Lung (tissue), 12 donors: ENCODE data around the gene ABCA7. TPM values are rescaled to one million over a fixed set of nuclear protein-coding genes. Genes with fewer than 3 reads are reported as not detected.
A peak's percentile ranks its signal among the peaks of the same experiment; 100 is the strongest.

Experiments used
- ATAC-seq: fragments of 200-7000 bp; cut with Tn5 transposase; one replicate; pipeline ENCODE4 v1.9.1; 2020; ENCODE audit warnings: moderate number of reproducible peaks; ENCODE audit not compliant: insufficient read depth, low FRiP score
- DNase-seq, 3 donors: peaks; one replicate each; pipeline ENCODE4 v3.0.0-alpha.2; 2013 to 2017
- H3K27ac ChIP-seq, 2 donors: one replicate each; pipeline ENCODE4 v1.5.1; 2013; ENCODE audit warnings: mild to moderate bottlenecking in 2 of 2, moderate library complexity in 2 of 2, control low read depth in 1 of 2, inconsistent platforms in 1 of 2, low read depth in 1 of 2, low read length in 1 of 2
- H3K27me3 ChIP-seq, 3 donors: one replicate each; pipeline ENCODE4 v1.5.1; 2013; ENCODE audit warnings: low read length in 2 of 3; ENCODE audit not compliant: control insufficient read depth in 3 of 3, insufficient read depth in 3 of 3
- H3K36me3 ChIP-seq, 4 donors: one replicate each; pipeline ENCODE4 v1.5.1; 2013; ENCODE audit warnings: low read length in 4 of 4, mild to moderate bottlenecking in 1 of 4, moderate library complexity in 1 of 4; ENCODE audit not compliant: control insufficient read depth in 4 of 4, insufficient read depth in 4 of 4
- H3K4me1 ChIP-seq, 5 donors: one replicate each; pipeline ENCODE4 v1.5.1; 2013; ENCODE audit warnings: low read length in 5 of 5, mild to moderate bottlenecking in 2 of 5, moderate library complexity in 1 of 5; ENCODE audit not compliant: control insufficient read depth in 5 of 5, insufficient read depth in 5 of 5
- H3K4me3 ChIP-seq: one replicate; pipeline ENCODE4 v1.5.1; 2013; ENCODE audit warnings: mild to moderate bottlenecking, control low read depth, moderate library complexity
- H3K9ac ChIP-seq, 2 donors: one replicate each; pipeline ENCODE4 v1.5.1; 2013; ENCODE audit warnings: low read length in 2 of 2, control low read depth in 1 of 2; ENCODE audit not compliant: insufficient read depth in 1 of 2
- H3K9me3 ChIP-seq, 4 donors: one replicate each; pipeline ENCODE4 v1.5.1; 2013; ENCODE audit warnings: low read length in 3 of 4, mild to moderate bottlenecking in 1 of 4, moderate library complexity in 1 of 4; ENCODE audit not compliant: control insufficient read depth in 4 of 4, insufficient read depth in 3 of 4
- CTCF ChIP-seq: IDR thresholded peaks from 2 replicates; pipeline ENCODE4 v1.5.1; 2012; ENCODE audit warnings: mild to moderate bottlenecking; ENCODE audit errors: control extremely low read depth, extremely low read depth
- WGBS, 2 donors: extraction: QIAGEN DNeasy Blood & Tissue Kit; methylation state at CpG; one replicate each; pipeline ENCODE4 v1.1.7; 2013; 5-methylcytosine and 5-hydroxymethylcytosine counted together
- polyA plus RNA-seq, 2 donors: library from polyadenylated mRNA; stranded (reverse); fragments of 200-250 nt; gene quantifications; one replicate each; pipeline ENCODE4 v1.2.1, GENCODE V29; 2013
- total RNA-seq, 2 donors: library from RNA; depleted of rRNA in 1 of 2; stranded (reverse); fragments of >200 nt in 1 of 2; gene quantifications; one replicate each; pipeline ENCODE4 v1.2.1, GENCODE V29; 2014 to 2021
- donor health status: control.
- donor health status: control.
- donor health status: Bipolar disorder and iron deficiency.
- donor health status: healthy.
- donor health status: DM: yes; HTN: yes; CAD: no.

Gene ABCA7
- total and polyA plus RNA-seq, 4 donors: 20.1 to 54.4 (median 41.7) TPM

GRCh38 chr19:995051-995827 is 44.7 kb upstream of the ABCA7 start:
- no peak overlapping the region for H3K9ac ChIP-seq
- H3K4me3 ChIP-seq: no peak overlapping the region
- ATAC-seq (no peak), DNase-seq (peak in 1 of 3 donors; percentile 32)
- H3K9me3 ChIP-seq: peaks cover 0 to 2% (median 0%) of the 10 kb centered on the region in 4 donors
- H3K27me3 ChIP-seq: peaks cover 0 to 34% (median 33%) of the 10 kb centered on the region in 3 donors
- peaks cover 0 to 10% (median 6%) of the 10 kb centered on the region in 5 donors for H3K4me1 ChIP-seq
- H3K27ac ChIP-seq: no peak overlapping the region
- TF ChIP-seq CTCF: no peak
- peaks cover 0 to 26% (median 0%) of the 10 kb centered on the region in 4 donors for H3K36me3 ChIP-seq
- 66 to 75% methylated on average over 26 of the region's 26 CpGs for WGBS, 2 donors

DNA sequence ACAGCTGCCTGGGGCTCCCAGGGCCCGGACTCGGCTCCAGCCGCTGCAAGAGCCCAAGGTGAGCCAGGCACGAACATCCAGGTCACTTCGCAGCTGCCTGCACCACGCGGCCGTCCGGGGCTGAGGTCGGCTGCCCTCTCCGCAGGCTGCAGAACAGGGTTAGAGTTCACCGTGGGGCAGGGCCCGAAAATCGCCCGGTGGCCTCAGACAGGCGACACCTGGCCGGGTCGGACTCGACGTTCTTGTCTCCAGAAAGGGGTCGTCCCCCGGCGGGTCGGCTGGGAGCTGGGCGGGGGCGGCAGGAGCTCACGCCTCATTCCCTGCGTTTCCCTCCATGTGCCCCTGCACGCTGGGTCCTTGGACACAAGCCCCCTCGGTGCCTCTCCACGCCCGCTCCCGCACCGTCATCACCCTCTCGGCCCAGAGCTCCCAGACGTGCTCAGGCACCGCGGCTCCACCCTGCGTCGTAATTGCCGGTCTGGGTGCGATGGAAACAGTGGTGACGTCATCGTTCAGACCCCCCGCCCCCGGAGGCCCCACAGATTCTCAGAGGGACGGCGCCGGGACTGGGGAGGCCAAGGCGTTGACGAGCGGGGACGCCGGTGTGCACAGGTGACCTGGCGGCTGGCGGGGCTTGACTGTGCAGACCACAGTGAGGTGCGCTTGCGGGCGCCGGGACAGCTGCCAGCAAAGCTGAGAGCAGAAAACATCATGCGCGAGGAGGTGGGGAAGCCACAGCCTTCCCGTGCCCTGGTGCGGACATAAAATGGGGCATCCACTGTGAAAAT is 43.7 kb upstream of the ABCA7 start:
- H3K4me1 ChIP-seq: peaks cover 0 to 15% (median 6%) of the 10 kb centered on the region in 5 donors
- no peak overlapping the region for H3K9ac ChIP-seq
- DNase-seq: peak; percentile 42 to 56 (median 47)
- H3K36me3 ChIP-seq: peaks cover 0 to 23% (median 0%) of the 10 kb centered on the region in 4 donors
- peak overlapping the region; percentile 10 for H3K4me3 ChIP-seq
- H3K27ac ChIP-seq: no peak overlapping the region
- TF ChIP-seq CTCF: no peak
- H3K9me3 ChIP-seq: peaks cover 0 to 2% (median 0%) of the 10 kb centered on the region in 4 donors
- WGBS, 2 donors: 15 to 17% methylated on average over 64 of the region's 64 CpGs
- peak; percentile 9 for ATAC-seq
- peaks cover 5 to 38% (median 37%) of the 10 kb centered on the region in 3 donors for H3K27me3 ChIP-seq

- H3K9ac ChIP-seq: no peak overlapping the region
- DNase-seq (no peak), ATAC-seq (no peak)
- peaks cover 0 to 18% (median 6%) of the 10 kb centered on the region in 5 donors for H3K4me1 ChIP-seq
- peaks cover 5 to 42% (median 37%) of the 10 kb centered on the region in 3 donors for H3K27me3 ChIP-seq
- no peak overlapping the region for H3K27ac ChIP-seq
- no peak overlapping the region for H3K4me3 ChIP-seq
- peaks cover 0 to 10% (median 0%) of the 10 kb centered on the region in 4 donors for H3K36me3 ChIP-seq
- TF ChIP-seq CTCF: no peak
- peaks cover 0 to 2% (median 0%) of the 10 kb centered on the region in 4 donors for H3K9me3 ChIP-seq
- 36 to 46% methylated on average over 6 of the region's 6 CpGs for WGBS, 2 donors
Observed at GRCh38 chr19:998064-998463, 41.8 kb upstream of the ABCA7 start.
